GM08714 (cell line): Measurements from ENCODE around the gene TSPAN11.

Source experiments
- H3K4me3 ChIP-seq: fragments of 200-500 bp; sonication (Bioruptor generic); 2 replicates; pipeline ENCODE4 v1.5.1; 2014; ENCODE audit warnings: mild to moderate bottlenecking, low read length, inconsistent platforms
- ZNF274 ChIP-seq: IDR thresholded peaks from 2 replicates; pipeline ENCODE4 v1.6.1; 2012; ENCODE audit warnings: mild to moderate bottlenecking, low read depth, low read length

Gene TSPAN11

GRCh38 chr12:30930238-30930637 is 3.7 kb downstream of the TSPAN11 start:
- TF ChIP-seq ZNF274, result no peak
- no peak overlapping the region for H3K4me3 ChIP-seq

DNA sequence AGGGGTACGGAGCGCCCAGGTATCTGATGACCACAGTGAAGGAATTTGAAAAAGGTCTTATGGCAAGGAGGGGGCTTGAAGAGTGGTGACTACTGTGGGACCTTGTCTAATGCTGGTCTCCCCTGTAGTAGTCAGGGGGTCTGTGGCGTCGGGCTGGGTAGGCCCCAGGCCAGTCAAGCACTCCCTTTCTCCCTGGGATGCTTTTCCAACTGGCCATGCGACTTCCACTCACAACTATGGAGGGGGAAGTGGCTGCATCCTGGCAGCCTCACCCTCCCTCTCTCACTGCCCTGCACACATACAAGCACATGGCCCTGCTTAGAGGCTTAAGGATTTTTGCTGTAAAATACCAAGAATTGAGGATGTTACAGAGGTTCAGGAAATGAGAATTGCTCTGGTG is 4.1 kb downstream of the TSPAN11 start:
- H3K4me3 ChIP-seq, result no peak overlapping the region
- TF ChIP-seq ZNF274, result no peak

DNA sequence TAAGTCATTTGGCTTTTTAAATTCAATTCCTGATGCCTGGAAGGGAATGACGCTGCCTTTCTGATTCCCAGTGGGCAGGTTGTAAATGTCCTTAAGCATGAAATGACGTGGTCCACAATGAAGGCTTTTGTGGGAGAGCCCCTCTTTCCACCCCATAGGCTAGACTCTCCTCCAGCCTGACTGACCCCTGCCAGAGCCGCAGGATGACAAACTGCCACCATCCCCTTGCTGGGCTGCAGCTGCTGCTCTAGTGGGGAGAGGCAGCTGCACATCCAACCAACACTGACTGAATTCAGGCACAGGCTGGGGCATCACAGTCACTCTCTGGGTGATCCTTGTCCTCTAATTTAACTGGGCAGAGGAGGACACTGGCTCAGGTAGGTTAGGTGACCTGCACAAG is 6.3 kb downstream of the TSPAN11 start:
- no peak overlapping the region for H3K4me3 ChIP-seq
- no peak for TF ChIP-seq ZNF274

- H3K4me3 ChIP-seq, result no peak overlapping the region
- no peak for TF ChIP-seq ZNF274
These were observed 8.3 kb downstream of the TSPAN11 start for GRCh38 chr12:30934811-30935210.

DNA sequence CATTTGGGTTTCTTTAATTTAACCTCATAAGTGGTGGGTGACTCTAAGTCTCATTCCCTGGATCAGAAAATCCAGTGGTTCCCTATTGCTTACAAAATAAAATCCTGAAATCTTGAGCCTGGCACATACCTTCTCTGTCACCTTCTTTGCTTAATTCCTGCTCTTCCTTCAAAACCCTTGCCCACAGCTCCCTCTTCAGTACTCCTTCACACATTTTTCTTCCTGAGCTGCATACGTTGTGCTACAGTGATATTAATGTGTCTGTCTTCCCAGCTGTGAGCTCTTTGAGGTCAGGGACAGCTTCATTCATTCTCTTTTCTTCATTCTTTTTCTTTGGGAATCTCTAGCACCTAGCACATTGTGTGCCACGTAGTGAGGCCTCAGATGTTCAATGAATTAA is 9.5 kb downstream of the TSPAN11 start:
- no peak for TF ChIP-seq ZNF274
- no peak overlapping the region for H3K4me3 ChIP-seq

DNA sequence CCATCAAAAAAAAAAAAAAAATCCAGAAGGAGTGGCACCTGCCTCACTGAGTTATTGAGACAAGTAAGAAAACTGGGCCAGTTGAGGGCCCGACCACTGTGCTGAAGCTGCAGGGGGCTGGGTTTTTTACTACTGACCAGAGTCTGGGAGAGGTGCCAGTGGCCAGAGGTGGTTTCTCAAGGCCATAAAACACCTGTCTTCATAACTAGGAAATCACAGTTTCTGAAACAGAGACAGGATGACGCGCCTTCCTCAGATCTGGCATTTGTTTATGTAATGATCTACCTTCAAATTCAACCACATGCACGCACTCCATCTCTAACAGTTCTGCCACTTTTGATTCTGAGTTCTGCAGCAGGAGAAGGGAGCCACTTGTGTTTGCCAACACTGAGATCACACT is 12.7 kb downstream of the TSPAN11 start:
- no peak for TF ChIP-seq ZNF274
- H3K4me3 ChIP-seq, result no peak overlapping the region

GRCh38 chr12:30942486-30942885 is 15.9 kb downstream of the TSPAN11 start:
- H3K4me3 ChIP-seq, result no peak overlapping the region
- no peak for TF ChIP-seq ZNF274

- H3K4me3 ChIP-seq, result no peak overlapping the region
- TF ChIP-seq ZNF274, result no peak
These were observed 16.4 kb downstream of the TSPAN11 start for GRCh38 chr12:30942936-30943335.

- no peak overlapping the region for H3K4me3 ChIP-seq
- no peak for TF ChIP-seq ZNF274
These were observed 19.1 kb downstream of the TSPAN11 start for GRCh38 chr12:30945443-30946164.

DNA sequence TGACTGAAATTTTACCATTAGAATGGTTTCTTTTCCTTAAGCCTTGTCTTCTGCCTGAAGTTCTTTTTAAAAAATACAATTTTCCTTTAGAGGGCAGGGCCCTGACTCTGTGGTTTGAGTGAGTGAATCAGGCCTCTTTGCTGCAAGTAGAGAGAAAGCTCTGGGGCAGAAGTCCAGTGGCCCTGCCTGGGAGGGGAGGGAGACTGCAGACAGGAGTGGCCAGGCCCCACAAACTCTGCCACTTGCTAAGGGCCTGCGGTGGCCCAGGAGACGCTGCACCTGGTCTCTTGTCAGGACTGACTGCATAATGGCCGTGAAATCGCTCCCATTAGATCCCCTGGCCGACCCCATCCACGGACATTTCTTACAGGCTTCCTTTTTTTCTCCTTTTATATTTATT is 25.5 kb downstream of the TSPAN11 start:
- no peak for TF ChIP-seq ZNF274
- no peak overlapping the region for H3K4me3 ChIP-seq

GRCh38 chr12:30953257-30953656 is 26.7 kb downstream of the TSPAN11 start:
- no peak for TF ChIP-seq ZNF274

GRCh38 chr12:30953951-30954751 is 27.6 kb downstream of the TSPAN11 start:
- TF ChIP-seq ZNF274, result no peak
- no peak overlapping the region for H3K4me3 ChIP-seq

More at GRCh38 chr12:30953257-30953656, 26.7 kb downstream of the TSPAN11 start:
- no peak overlapping the region for H3K4me3 ChIP-seq

- TF ChIP-seq ZNF274, result no peak
- H3K4me3 ChIP-seq, result no peak overlapping the region
These were observed 28.7 kb downstream of the TSPAN11 start for GRCh38 chr12:30955214-30955613.

DNA sequence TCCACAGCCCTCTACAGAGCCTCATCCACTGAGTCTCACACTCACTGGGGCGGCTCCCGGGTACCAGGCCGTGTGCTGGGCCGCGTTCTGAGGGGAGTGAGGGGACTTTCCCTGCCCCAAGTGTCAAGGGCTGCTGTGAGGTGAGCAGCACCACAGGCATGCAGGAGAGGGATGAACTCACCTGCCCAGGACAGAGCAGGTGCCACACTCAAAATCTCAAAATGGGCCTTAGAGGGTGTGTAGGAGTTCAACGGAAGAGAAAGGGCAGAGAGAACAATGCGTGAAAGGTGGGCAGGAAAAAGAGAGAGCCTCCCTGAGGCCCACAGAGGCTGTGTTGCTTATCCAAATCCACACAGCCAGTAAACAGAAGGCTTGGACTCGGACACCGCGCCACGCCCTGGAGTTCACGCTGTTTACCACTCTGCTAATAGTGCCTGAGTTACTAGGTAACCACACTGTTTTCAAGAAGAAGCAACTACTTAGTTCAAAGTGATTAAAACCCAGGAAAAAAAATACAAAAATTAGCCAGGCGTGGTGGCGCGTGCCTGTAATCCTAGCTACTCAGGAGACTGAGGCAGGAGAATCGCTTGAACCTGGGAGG is 32.7 kb downstream of the TSPAN11 start:
- H3K4me3 ChIP-seq, result no peak overlapping the region
- TF ChIP-seq ZNF274, result no peak

DNA sequence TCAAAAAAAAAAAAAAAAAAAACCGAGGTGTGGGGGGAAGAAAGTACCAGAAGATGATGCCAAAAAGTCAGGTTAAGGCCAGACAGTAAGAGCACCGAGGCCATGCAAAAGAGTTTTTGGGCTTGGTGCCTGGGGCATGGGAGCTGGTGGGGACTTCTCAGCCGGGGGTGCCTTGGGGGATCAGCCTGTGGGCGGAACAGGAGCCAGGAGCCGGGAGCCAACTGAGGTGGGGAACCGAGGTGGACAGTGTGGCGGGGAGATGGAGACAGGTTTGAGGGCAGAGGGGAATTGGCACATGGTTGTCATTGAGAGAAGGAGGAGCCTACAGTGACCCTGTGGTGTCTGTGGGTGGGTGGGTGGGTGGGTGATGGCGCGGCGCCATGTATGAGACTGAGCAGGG is 33.2 kb downstream of the TSPAN11 start:
- no peak overlapping the region for H3K4me3 ChIP-seq
- TF ChIP-seq ZNF274, result no peak
